Measurements from ENCODE around the gene KCNMB2. TPM values are rescaled to one million over a fixed set of nuclear protein-coding genes. Genes with fewer than 3 reads are reported as not detected.

Gene KCNMB2
- total RNA-seq, 1 donor from 2014 or later, result 0.56 TPM

DNA sequence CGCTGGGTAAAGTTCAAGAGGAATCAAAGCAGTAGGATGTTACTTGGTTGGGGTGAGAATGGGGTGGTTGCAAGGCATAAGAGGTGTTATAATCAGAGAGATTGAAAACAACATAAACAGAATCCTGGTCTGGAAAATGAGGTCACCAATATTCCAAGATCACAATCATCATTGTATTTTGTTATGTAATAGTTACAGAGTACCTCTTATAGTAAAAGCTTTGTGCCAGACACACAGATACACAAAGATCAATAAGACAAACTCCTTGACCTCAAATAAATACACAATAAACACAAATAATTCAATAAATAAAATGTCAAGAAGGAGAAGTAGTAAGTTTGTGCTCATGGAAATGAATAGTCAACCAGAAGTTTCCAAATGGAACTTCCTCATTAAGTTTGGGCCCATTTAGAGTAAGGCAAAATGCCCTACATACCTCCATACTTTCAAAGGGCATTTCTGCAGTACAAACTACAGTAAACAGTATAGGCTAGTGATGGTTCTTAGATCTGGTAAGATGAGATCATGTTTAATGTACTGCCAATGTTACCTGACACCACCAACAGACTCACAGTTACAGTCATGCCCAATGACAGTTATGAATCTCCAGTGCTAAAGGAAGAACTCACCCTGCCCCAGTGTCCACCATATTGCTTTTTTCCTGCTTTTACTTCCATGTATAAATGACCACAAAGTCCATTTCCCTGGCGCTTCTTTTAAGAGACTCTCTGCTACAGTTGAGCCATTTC is 93.4 kb downstream of the KCNMB2 start:
- Histone ChIP-seq H3K36me3 (no peaks in the 10 kb centered on the region), H3K4me3 (no peak overlapping the region), H3K4me1 (no peaks in the 10 kb centered on the region), H3K9me3 (no peaks in the 10 kb centered on the region), H3K27ac (no peak overlapping the region), H3K27me3 (ENCODE audit: low read depth) (no peaks in the 10 kb centered on the region)
- DNase-seq (no peak), ATAC-seq (no peak)
- intact Hi-C loops (cut with DNase I), result no loop called here
- TF ChIP-seq CTCF (IDR thresholded peaks at IDR 0.05), result no peak

DNA sequence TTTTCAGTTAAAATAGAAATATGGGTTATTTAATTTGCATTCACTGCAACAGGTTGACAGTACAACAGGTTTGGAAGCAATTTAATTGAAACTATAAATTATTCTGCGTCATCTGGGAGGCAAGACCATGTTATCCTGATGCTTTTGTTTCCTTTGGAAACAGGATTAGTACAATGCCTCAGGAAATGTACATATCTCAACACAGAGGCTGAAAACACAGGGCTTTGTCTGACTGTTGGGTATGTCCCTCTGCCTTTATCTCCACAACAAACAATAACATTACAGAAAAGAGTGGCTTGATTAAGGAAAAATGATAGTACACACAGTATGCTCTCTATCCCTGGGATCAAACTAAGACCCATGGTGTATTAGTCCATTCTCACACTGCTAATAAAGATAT is 95.7 kb downstream of the KCNMB2 start:
- DNase-seq (no peak), ATAC-seq (no peak)
- H3K4me3 ChIP-seq, result no peak overlapping the region
- H3K27me3 ChIP-seq (ENCODE audit: low read depth), result no peaks in the 10 kb centered on the region
- H3K36me3 ChIP-seq, result no peaks in the 10 kb centered on the region
- TF ChIP-seq CTCF (IDR thresholded peaks at IDR 0.05), result no peak
- intact Hi-C loops (cut with DNase I), result no loop called here
- H3K4me1 ChIP-seq, result no peaks in the 10 kb centered on the region
- no peaks in the 10 kb centered on the region for H3K9me3 ChIP-seq
- H3K27ac ChIP-seq, result no peak overlapping the region

GRCh38 chr3:178634975-178635374 is 98.7 kb downstream of the KCNMB2 start:
- Histone ChIP-seq H3K9me3 (no peaks in the 10 kb centered on the region), H3K36me3 (no peaks in the 10 kb centered on the region), H3K4me3 (no peak overlapping the region), H3K27ac (no peak overlapping the region), H3K4me1 (no peaks in the 10 kb centered on the region), H3K27me3 (ENCODE audit: low read depth) (no peaks in the 10 kb centered on the region)
- ATAC-seq (no peak), DNase-seq (no peak)
- intact Hi-C loops (cut with DNase I), result no loop called here
- no peak for TF ChIP-seq CTCF (IDR thresholded peaks at IDR 0.05)

GRCh38 chr3:178637802-178638201 is 101.6 kb downstream of the KCNMB2 start:
- intact Hi-C loops (cut with DNase I), result no loop called here

DNA sequence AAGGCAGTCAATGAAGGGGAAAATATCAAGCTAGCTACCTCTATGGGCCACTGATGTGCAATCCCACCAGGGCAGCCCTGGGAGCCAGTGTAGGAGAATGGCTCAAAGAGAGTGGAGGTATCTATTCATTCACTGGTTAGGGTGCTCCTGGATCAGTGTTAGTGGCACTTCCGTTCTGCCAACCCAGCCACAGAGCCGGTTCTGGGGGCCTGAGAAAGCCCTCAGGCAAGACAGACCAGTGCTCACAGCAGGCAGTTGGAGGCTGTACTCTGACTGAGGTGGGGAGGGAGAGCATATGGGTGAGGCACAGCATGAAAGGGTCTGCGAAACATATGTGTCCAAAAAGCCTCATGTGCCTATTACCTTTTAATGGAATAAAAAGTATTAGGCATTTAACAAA is 109.3 kb downstream of the KCNMB2 start:
- no peak overlapping the region for H3K27ac ChIP-seq
- no peaks in the 10 kb centered on the region for H3K27me3 ChIP-seq (ENCODE audit: low read depth)
- TF ChIP-seq CTCF (IDR thresholded peaks at IDR 0.05), result no peak
- no peak for ATAC-seq
- H3K4me1 ChIP-seq, result no peaks in the 10 kb centered on the region
- intact Hi-C loops (cut with DNase I), result no loop called here
- no peak overlapping the region for H3K4me3 ChIP-seq
- no peak for DNase-seq
- H3K36me3 ChIP-seq, result no peaks in the 10 kb centered on the region
- no peaks in the 10 kb centered on the region for H3K9me3 ChIP-seq

More at GRCh38 chr3:178637802-178638201, 101.6 kb downstream of the KCNMB2 start:
- Histone ChIP-seq H3K36me3 (no peaks in the 10 kb centered on the region), H3K27me3 (ENCODE audit: low read depth) (no peaks in the 10 kb centered on the region), H3K27ac (no peak overlapping the region), H3K9me3 (no peaks in the 10 kb centered on the region), H3K4me3 (no peak overlapping the region), H3K4me1 (no peaks in the 10 kb centered on the region)
- TF ChIP-seq CTCF (IDR thresholded peaks at IDR 0.05), result no peak
- ATAC-seq, result no peak
- DNase-seq, result no peak

Data from lower lobe of right lung (tissue), 2 donors.